Mesendoderm (in vitro differentiated cells): ENCODE results near the gene KRTAP15-1.

Source experiments
- DNase-seq: peaks from one replicate; pipeline ENCODE4 v3.0.0; 2013
- H2AK5ac ChIP-seq: 2 replicates; pipeline ENCODE4 v1.6.1; 2013; ENCODE audit warnings: low read length, inconsistent platforms
- H2BK120ac ChIP-seq: 2 replicates; pipeline ENCODE4 v1.6.1; 2013; ENCODE audit warnings: low read depth, mild to moderate bottlenecking, low read length, moderate library complexity, mixed read lengths
- H2BK15ac ChIP-seq: replicated peaks from 2 replicates; pipeline ENCODE4 v1.6.1; 2013; ENCODE audit warnings: low read depth, mild to moderate bottlenecking, moderate library complexity
- H2BK5ac ChIP-seq: 2 replicates; pipeline ENCODE4 v1.6.1; 2013; ENCODE audit warnings: low read length, inconsistent platforms
- H3K18ac ChIP-seq: 2 replicates; pipeline ENCODE4 v1.6.1; 2013; ENCODE audit warnings: mild to moderate bottlenecking, low read length, mixed read lengths
- H3K23ac ChIP-seq: one replicate; pipeline ENCODE4 v1.6.1; 2013; ENCODE audit warnings: low read length
- H3K27ac ChIP-seq: 2 replicates; pipeline ENCODE4 v1.5.1; 2013; ENCODE audit warnings: low read depth, mild to moderate bottlenecking, inconsistent platforms, low read length, moderate library complexity
- H3K27me3 ChIP-seq: 2 replicates; pipeline ENCODE4 v1.6.1; 2013; ENCODE audit warnings: low read length, control low read depth, mild to moderate bottlenecking, inconsistent platforms; ENCODE audit not compliant: insufficient read depth, poor library complexity
- H3K36me3 ChIP-seq: 2 replicates; pipeline ENCODE4 v1.6.1; 2013; ENCODE audit warnings: low read length, inconsistent platforms; ENCODE audit not compliant: control insufficient read depth, insufficient read depth
- H3K4ac ChIP-seq: one replicate; pipeline ENCODE4 v1.6.1; 2013; ENCODE audit warnings: low read depth, mild to moderate bottlenecking, low read length, moderate library complexity
- H3K4me1 ChIP-seq: 2 replicates; pipeline ENCODE4 v1.6.1; 2013; ENCODE audit warnings: low read depth, low read length, inconsistent platforms; ENCODE audit not compliant: control insufficient read depth
- H3K4me2 ChIP-seq: 2 replicates; pipeline ENCODE4 v1.6.1; 2013; ENCODE audit warnings: low read length
- H3K4me3 ChIP-seq: 2 replicates; pipeline ENCODE4 v1.5.1; 2013; ENCODE audit warnings: mild to moderate bottlenecking, low read length
- H3K56ac ChIP-seq: one replicate; pipeline ENCODE4 v1.6.1; 2013; ENCODE audit warnings: low read length
- H3K79me1 ChIP-seq: 2 replicates; pipeline ENCODE4 v1.6.1; 2013; ENCODE audit warnings: low read length, inconsistent platforms
- H3K79me2 ChIP-seq: 2 replicates; pipeline ENCODE4 v1.6.1; 2013; ENCODE audit warnings: mild to moderate bottlenecking, low read length; ENCODE audit not compliant: control insufficient read depth, insufficient read depth
- H3K9ac ChIP-seq: 2 replicates; pipeline ENCODE4 v1.6.1; 2013; ENCODE audit warnings: low read length, inconsistent platforms
- H4K5ac ChIP-seq: one replicate; pipeline ENCODE4 v1.6.1; 2013; ENCODE audit warnings: low read length
- H4K8ac ChIP-seq: one replicate; pipeline ENCODE4 v1.6.1; 2013; ENCODE audit warnings: low read depth, mild to moderate bottlenecking, control low read depth, low read length, moderate library complexity
- WGBS: extraction: QIAGEN DNeasy Blood & Tissue Kit; methylation state at CpG from one replicate; pipeline ENCODE4 v1.1.7; 2013; ENCODE audit warnings: low lambda C conversion rate, missing lambda C conversion rate; ENCODE audit not compliant: insufficient coverage; ENCODE audit errors: extremely low coverage; 5-methylcytosine and 5-hydroxymethylcytosine counted together

The KRTAP15-1 gene

GRCh38 chr21:30444204-30444603 is 4.1 kb downstream of the KRTAP15-1 start:
- Histone ChIP-seq H3K9ac (no peak overlapping the region), H3K27ac (no peak overlapping the region), H4K5ac (no peak overlapping the region), H2BK15ac (no peak overlapping the region), H2AK5ac (no peak overlapping the region), H2BK5ac (no peak overlapping the region), H3K36me3 (no peaks in the 10 kb centered on the region), H3K27me3 (no peaks in the 10 kb centered on the region), H3K4me1 (no peaks in the 10 kb centered on the region), H3K56ac (no peak overlapping the region), H2BK120ac (no peak overlapping the region), H3K23ac (no peak overlapping the region), H3K79me2 (no peaks in the 10 kb centered on the region), H3K4me2 (no peak overlapping the region), H3K79me1 (no peaks in the 10 kb centered on the region), H3K4ac (no peak overlapping the region), H3K18ac (no peak overlapping the region), H3K4me3 (no peak overlapping the region), H4K8ac (no peak overlapping the region)
- DNase-seq = peak; percentile 15
- WGBS = no CpG with 5 or more reads among the region's 1 CpG

DNA sequence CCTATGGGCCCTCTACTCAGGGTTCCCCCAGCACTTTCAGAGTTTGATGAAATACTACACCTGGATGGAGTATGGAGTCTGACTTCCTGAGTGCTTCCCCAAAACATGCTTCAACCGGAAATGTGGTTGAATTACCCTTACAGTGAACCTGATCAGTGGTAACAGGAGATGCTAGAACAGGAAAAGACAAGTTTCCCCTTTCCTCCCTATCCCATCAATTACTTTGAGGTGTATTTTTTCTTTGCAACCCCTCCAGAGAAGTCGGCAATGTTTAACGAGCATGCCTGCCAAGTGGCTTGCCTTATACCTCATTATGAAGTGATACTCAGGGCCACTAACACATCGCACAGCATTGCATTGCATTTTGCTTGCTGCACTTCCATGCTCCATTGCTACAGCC is 7.0 kb downstream of the KRTAP15-1 start:
- H2AK5ac ChIP-seq = no peak overlapping the region
- H3K4me3 ChIP-seq = no peak overlapping the region
- H3K18ac ChIP-seq = no peak overlapping the region
- H4K8ac ChIP-seq = no peak overlapping the region
- H3K4ac ChIP-seq = no peak overlapping the region
- DNase-seq = no peak
- no peaks in the 10 kb centered on the region for H3K27me3 ChIP-seq
- no peak overlapping the region for H3K56ac ChIP-seq
- no peaks in the 10 kb centered on the region for H3K4me1 ChIP-seq
- no peaks in the 10 kb centered on the region for H3K79me1 ChIP-seq
- no peak overlapping the region for H3K4me2 ChIP-seq
- H3K79me2 ChIP-seq = no peaks in the 10 kb centered on the region
- H3K36me3 ChIP-seq = no peaks in the 10 kb centered on the region
- no peak overlapping the region for H3K23ac ChIP-seq
- no peak overlapping the region for H2BK15ac ChIP-seq
- H2BK5ac ChIP-seq = no peak overlapping the region
- no peak overlapping the region for H3K27ac ChIP-seq
- no peak overlapping the region for H3K9ac ChIP-seq
- no peak overlapping the region for H4K5ac ChIP-seq
- no peak overlapping the region for H2BK120ac ChIP-seq
- no CpG with 5 or more reads among the region's 4 CpGs for WGBS

GRCh38 chr21:30448514-30448913 is 8.4 kb downstream of the KRTAP15-1 start:
- no peak overlapping the region for H3K23ac ChIP-seq
- H3K27ac ChIP-seq = no peak overlapping the region
- H3K4me3 ChIP-seq = no peak overlapping the region
- no peak overlapping the region for H3K4ac ChIP-seq
- no CpG with 5 or more reads among the region's 3 CpGs for WGBS
- H3K9ac ChIP-seq = no peak overlapping the region
- no peak overlapping the region for H3K4me2 ChIP-seq
- H3K79me1 ChIP-seq = no peaks in the 10 kb centered on the region
- H2BK120ac ChIP-seq = no peak overlapping the region
- no peak overlapping the region for H2AK5ac ChIP-seq
- no peak overlapping the region for H2BK15ac ChIP-seq
- no peaks in the 10 kb centered on the region for H3K36me3 ChIP-seq
- no peaks in the 10 kb centered on the region for H3K79me2 ChIP-seq
- H4K8ac ChIP-seq = no peak overlapping the region
- no peak overlapping the region for H3K56ac ChIP-seq
- no peak overlapping the region for H2BK5ac ChIP-seq
- no peak overlapping the region for H3K18ac ChIP-seq
- H4K5ac ChIP-seq = no peak overlapping the region
- no peak for DNase-seq
- H3K4me1 ChIP-seq = no peaks in the 10 kb centered on the region
- no peaks in the 10 kb centered on the region for H3K27me3 ChIP-seq

DNA sequence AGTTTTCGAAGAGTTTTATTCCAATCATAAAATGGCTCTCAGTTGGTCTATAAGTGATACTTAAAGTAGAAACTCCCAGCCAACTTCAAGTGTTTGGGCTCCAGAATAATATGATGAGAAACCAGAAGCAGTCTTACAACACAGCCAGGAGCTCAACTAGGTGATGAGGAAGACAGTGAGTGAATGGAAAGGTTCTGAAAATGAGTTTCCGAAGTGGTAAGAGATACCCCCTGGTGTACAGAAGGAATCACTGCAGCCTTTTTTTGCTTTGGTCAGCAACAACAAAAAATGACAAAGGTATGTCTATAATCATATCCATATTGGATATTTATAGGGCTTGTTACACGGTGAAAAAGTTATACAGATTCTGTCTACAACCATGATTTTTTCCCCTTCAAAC is 23.6 kb downstream of the KRTAP15-1 start:
- Histone ChIP-seq H3K27me3 (no peaks in the 10 kb centered on the region), H2BK15ac (no peak overlapping the region), H3K4me3 (no peak overlapping the region), H3K79me2 (no peaks in the 10 kb centered on the region), H3K4me2 (no peak overlapping the region), H2BK120ac (no peak overlapping the region), H3K23ac (no peak overlapping the region), H3K9ac (no peak overlapping the region), H3K18ac (no peak overlapping the region), H3K27ac (no peak overlapping the region), H4K8ac (no peak overlapping the region), H3K4me1 (no peaks in the 10 kb centered on the region), H3K79me1 (no peaks in the 10 kb centered on the region), H2BK5ac (no peak overlapping the region), H2AK5ac (no peak overlapping the region), H3K56ac (no peak overlapping the region), H3K36me3 (no peaks in the 10 kb centered on the region), H4K5ac (no peak overlapping the region), H3K4ac (no peak overlapping the region)
- peak; percentile 49 for DNase-seq
- no CpG with 5 or more reads among the region's 3 CpGs for WGBS

DNA sequence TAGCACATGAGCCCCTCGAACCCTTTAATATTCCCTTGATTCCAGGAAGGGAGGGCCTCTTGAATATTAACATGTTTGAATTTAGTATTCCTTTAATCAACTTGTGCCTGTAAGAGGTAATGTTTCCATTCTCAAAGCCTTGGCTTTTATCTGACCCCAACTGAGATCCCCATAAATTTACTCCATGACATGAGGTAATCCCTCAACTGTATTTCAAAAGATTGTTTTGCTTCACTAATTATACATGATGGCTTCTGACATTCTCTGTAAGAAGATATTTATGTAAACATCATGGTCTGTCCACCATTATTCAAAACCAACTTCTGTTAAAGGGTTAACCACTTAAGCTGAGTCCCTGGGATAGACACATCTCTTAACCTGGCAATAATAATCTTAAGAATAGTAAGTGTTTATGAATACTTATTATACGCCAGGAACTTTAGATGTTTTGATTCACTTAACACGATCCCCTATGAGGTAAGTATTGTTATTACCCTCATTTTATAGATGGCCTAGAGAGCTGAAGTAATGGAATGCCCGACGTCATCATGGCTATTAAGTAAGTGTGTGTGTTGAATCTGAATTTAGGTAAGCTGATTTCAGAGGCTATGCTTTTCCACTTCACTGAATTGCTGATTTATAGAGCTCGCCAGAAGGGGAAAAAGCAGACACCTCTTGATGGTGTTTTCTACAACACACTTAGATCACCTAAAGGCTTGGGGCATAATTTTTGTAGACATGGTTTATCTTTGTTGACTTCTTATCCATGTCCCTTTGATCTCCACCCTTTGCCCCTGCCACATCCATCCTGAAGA is 29.0 kb downstream of the KRTAP15-1 start:
- H3K27me3 ChIP-seq = no peaks in the 10 kb centered on the region
- no peaks in the 10 kb centered on the region for H3K79me2 ChIP-seq
- no peak overlapping the region for H2BK120ac ChIP-seq
- H3K23ac ChIP-seq = no peak overlapping the region
- no peak overlapping the region for H2BK15ac ChIP-seq
- H3K27ac ChIP-seq = no peak overlapping the region
- no CpG with 5 or more reads among the region's 6 CpGs for WGBS
- no peak for DNase-seq
- no peak overlapping the region for H3K56ac ChIP-seq
- H3K4me3 ChIP-seq = no peak overlapping the region
- H4K5ac ChIP-seq = no peak overlapping the region
- no peaks in the 10 kb centered on the region for H3K36me3 ChIP-seq
- H3K18ac ChIP-seq = no peak overlapping the region
- no peak overlapping the region for H3K4me2 ChIP-seq
- no peak overlapping the region for H2AK5ac ChIP-seq
- no peaks in the 10 kb centered on the region for H3K4me1 ChIP-seq
- no peak overlapping the region for H3K9ac ChIP-seq
- H4K8ac ChIP-seq = no peak overlapping the region
- no peak overlapping the region for H3K4ac ChIP-seq
- H2BK5ac ChIP-seq = no peak overlapping the region
- H3K79me1 ChIP-seq = no peaks in the 10 kb centered on the region

GRCh38 chr21:30478004-30478403 is 37.9 kb downstream of the KRTAP15-1 start:
- Histone ChIP-seq H4K8ac (no peak overlapping the region), H3K4me2 (no peak overlapping the region), H3K79me2 (no peaks in the 10 kb centered on the region), H3K18ac (no peak overlapping the region), H3K27ac (no peak overlapping the region), H3K4me1 (no peaks in the 10 kb centered on the region), H2BK120ac (no peak overlapping the region), H3K56ac (no peak overlapping the region), H2AK5ac (no peak overlapping the region), H4K5ac (no peak overlapping the region), H3K9ac (no peak overlapping the region), H3K27me3 (no peaks in the 10 kb centered on the region), H2BK5ac (no peak overlapping the region), H3K79me1 (no peaks in the 10 kb centered on the region), H3K23ac (no peak overlapping the region), H3K36me3 (no peaks in the 10 kb centered on the region), H3K4me3 (no peak overlapping the region), H3K4ac (no peak overlapping the region), H2BK15ac (no peak overlapping the region)
- no CpG with 5 or more reads among the region's 3 CpGs for WGBS
- no peak for DNase-seq
